SK-MEL-5 (cell line): ENCODE results near the gene CD9. TPM values are rescaled to one million over a fixed set of nuclear protein-coding genes. Genes with fewer than 3 reads are reported as not detected.
"Not testable (repeated sequence)": the region's sequence is repeated elsewhere in the genome, so short reads cannot be mapped to it uniquely, and the experiment has no call there.

Experiments
- DNase-seq: peaks from one replicate; pipeline ENCODE4 v3.0.0-alpha.2; 2016; ENCODE audit warnings: low read depth, low spot score
- in situ Hi-C: cut with HindIII; loops from 2 replicates; pipeline ENCODE4 v1.10.0; 2016; ENCODE audit warnings: low sequenced_read_pairs, high pct_unique_total_duplicates, low pct_unique_long_range_greater_than_20kb
- polyA plus RNA-seq, 2 experiments: library from polyadenylated mRNA; depleted of rRNA; stranded (reverse); fragments of >200 nt; gene quantifications; 2 replicates each; pipeline ENCODE4 v1.2.3, GENCODE V29; 2015
- total RNA-seq: library from RNA; depleted of rRNA; stranded (reverse); fragments of >200 nt; shearing (Covaris generic); gene quantifications from 2 replicates; pipeline ENCODE4 v1.2.3, GENCODE V29; 2014; rRNA removed

CD9 gene, protein sequence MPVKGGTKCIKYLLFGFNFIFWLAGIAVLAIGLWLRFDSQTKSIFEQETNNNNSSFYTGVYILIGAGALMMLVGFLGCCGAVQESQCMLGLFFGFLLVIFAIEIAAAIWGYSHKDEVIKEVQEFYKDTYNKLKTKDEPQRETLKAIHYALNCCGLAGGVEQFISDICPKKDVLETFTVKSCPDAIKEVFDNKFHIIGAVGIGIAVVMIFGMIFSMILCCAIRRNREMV
- total RNA-seq, result 156 and 174 TPM in 2 replicates
- polyA plus RNA-seq (2015; cell fraction: cytosol; rRNA removed), result 231 and 251 TPM in 2 replicates
- 42.1 and 52.7 TPM in 2 replicates for polyA plus RNA-seq (2015; cell fraction: nucleus; rRNA removed)

DNA sequence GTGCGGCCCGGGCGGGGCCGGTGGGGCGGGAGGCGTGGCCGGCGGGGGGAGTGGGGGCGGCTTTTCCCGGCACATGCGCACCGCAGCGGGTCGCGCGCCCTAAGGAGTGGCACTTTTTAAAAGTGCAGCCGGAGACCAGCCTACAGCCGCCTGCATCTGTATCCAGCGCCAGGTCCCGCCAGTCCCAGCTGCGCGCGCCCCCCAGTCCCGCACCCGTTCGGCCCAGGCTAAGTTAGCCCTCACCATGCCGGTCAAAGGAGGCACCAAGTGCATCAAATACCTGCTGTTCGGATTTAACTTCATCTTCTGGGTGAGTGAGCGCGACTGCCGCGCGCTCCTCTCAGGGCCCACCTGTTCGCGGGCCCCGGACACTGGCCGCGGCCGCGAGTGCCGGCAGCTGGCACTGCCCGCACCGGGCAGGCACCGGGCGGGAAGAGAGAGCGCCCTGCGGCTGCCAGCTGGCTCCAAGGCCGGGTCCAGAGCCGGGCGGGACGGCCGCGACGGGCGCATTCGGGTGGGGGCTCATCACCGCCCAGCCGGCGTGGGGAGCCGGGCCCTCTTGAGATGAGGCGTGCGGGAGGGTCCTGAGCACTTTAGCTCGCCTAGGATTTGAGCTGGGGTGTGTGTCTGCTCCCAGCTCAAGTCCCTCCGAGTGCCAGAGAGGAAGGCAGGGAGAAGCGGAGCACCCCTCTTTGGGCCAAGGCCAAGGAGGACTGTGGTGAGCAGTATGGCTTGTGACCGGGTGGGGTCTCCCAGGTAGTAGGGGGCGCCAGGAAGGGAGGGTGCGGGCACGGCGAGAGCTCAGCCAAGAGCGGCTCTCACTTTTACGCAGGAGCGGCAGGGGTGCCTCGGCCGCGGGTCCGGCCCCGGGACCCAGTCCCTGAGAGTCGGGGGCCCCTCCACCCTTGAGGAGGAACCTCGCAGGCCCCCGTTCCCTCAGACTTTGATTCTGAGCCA, at the start of gene CD9:
CD9 (plus strand) TSS at position 145 of the 957 bp plus-strand sequence; CDS start at position 245, 100 bp downstream.
- DNase-seq, result peak; percentile 68

DNA sequence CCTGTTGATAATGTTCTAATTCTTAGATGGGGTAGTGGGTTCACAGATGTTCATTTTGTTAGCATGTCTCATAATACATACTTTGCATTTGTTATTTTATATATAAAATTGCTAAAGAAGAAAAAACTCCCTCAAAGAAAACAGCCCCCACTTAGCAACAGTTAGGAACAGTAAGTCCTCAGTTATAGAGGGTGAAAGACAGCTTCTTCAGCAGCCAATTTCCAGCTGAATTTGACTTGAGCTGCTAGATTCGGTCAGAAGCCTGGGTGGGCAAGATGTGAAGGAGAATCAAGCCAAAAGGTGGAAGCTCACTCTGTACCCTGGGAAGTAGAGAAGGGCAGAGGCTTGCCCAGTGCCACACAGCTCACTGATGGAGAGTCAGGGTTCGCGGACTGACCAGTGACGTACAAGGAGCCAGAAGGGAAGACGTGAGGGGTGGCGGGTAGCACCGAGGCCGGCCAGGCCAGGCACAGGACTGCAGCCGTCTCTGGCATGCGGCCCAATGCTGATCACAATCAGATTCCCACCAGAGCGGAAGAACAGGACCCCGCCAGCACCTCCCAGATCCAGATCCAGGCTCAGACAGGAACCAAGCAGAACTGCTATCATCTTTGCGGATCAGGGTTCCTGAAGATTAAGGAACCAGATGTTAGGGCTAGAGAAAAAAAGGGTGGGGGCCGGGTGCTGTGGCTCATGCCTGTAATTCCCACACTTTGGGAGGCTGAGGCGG, 45.3 kb upstream of the CD9 start:
- in situ Hi-C loops, result no loop called here
- DNase-seq, result no peak

More for the DNA sequence above, at the start of gene CD9:
- in situ Hi-C loops, result no loop called here

DNA sequence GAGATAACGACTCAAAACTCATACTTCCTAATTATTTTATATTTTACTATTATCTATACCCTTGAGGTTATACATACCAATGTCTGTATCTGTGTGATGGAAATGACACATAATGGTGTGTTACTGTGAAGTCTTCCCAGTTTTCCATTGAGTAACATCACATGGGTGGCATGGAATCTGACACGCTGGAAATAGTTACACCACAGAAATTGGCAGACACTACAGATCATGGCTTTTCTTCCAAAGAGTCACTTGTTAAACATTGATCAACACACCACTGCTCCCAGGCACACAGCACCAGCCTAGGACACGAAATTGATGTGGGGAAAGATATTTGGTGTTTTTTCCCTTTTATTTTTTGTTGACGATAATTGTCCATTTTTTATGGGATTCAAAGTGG, 42.7 kb upstream of the CD9 start:
- no peak for DNase-seq
- in situ Hi-C loops, result no loop called here

DNA sequence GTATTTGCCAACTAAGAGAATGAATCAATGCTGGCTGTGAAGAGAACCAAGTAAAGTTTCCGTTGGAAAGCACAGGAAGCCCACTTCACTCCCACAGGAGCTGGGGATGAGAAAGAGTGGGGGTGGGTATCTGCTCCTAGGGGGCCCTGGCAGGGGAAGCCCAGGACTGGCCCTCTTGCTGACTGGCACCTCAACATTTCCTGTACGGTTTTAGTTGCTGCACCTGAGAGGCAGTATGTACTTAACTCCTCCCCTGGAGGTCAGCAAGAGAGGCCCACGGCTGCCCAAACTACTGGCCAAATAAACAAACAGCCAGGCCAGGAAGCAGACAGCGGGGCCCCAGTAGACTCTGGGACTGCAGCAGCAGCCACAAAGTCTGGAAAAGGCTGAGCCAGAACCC, 41.9 kb upstream of the CD9 start:
- in situ Hi-C loops, result no loop called here
- DNase-seq, result no peak

DNA sequence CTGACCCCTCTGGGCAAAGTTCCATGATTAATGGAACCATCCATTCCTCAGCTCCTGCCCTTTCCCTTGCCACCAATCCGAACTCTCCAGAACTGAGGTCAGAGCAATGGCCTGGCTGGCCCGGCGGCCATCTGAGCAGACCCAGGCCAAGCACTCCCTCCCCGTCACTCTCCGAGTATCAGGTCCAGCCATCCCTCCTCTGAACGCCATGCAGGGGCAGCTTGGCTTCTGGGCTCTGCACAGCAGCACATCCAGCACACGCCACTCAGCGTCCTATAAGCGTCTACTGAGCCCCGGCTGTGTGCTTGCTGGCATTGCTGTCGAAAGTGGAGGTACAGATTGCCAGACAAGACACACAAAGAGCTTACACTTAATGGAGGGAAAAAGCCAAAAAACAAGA, 41.5 kb upstream of the CD9 start:
- DNase-seq, result no peak
- in situ Hi-C loops, result no loop called here

DNA sequence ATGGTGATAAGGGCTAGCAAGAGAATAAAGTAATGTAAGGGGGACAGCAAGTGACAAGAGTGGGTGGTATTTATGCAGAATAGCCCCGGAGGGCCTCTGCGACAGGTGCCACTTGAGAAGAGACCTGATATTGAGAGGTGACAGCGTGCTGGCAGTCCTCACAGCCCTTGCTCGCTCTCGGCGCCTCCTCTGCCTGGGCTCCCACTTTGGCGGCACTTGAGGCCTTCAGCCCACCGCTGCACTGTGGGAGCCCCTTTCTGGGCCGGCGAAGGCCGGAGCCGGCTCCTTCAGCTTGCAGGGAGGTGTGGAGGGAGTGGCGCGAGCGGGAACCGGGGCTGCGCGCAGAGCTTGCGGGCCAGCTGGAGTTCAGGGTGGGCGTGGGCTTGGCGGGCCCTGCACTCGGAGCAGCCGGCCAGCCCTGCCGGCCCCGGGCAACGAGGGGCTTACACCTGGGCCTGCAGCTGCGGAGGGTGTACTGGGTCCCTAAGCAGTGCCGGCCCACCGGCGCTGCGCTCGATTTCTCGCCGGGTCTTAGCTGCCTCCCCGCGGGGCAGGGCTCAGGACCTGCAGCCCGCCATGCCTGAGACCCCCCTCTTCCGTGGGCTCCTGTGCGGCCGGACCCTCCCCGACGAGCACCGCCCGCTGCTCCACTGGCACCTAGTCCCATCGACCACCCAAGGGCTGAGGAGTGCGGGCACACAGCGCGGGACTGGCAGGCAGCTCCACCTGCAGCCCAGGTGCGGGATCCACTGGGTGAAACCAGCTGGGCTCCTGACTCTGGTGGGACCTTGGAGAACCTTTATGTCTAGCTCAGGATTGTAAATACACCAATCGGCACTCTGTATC, 40.8 kb upstream of the CD9 start:
- DNase-seq, in situ Hi-C loops: not testable (repeated sequence)

DNA sequence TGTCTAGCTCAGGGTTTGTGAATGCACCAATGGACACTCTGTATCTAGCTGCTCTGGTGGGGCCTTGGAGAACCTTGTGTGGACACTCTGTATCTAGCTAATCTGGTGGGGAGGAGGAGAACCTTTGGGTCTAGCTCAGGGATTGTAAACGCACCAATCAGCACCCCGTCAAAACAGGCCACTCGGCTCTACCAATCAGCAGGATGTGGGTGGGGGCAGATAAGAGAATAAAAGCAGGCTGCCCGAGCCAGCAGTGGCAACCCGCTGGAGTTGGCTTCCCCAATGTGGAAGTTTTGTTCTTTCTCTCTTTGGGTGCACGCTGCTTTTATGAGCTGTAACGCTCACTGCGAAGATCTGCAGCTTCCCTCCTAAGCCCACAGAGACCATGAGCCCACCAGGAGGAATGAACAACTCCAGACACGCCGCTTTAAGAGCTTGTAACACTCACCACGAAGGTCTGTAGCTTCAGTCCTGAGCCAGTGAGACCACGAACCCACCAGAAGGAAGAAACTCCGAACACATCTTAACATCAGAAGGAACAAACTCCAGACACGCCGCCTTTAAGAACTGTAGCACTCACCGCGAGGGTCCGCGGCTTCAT, 40.1 kb upstream of the CD9 start:
- in situ Hi-C loops, result not testable (repeated sequence)

DNA sequence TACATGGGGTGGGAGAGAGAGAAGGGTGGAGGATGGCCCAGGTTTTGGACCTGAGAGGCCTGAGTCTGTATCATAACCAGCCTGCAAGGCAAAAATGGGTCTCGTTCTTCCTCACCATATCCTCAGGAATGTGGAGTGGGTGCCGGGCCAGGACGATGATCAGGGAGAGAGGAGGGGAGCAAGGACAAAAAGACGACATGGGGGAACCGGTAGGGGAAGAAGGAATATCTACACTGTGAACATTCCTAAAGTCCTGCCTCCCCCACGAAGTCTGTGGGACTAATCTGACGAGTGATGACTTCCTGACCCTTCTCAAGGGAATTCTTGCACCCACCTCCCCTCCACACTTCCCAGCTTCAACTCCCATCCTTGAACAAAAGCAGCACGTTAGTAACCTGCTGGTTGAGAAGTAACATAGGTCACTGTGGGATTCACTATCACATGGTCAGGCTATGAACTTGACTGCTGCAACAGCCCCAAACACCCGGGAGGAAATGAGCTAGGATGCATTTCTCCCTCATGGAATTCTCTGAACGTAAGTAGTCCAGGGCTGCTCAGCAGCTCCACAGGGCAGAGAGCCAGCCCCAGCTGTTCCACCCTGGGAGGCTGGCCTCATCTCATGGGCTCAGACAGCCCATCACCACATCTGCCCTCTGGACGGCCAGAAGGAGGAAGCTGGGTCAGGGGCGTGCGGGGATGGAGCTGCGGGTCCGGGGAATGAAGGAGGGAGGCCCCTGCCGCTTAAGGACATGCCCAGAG, 38.9 kb upstream of the CD9 start:
- in situ Hi-C loops, result no loop called here
- DNase-seq, result no peak

More for the DNA sequence above, 40.1 kb upstream of the CD9 start:
- DNase-seq, result not testable (repeated sequence)

DNA sequence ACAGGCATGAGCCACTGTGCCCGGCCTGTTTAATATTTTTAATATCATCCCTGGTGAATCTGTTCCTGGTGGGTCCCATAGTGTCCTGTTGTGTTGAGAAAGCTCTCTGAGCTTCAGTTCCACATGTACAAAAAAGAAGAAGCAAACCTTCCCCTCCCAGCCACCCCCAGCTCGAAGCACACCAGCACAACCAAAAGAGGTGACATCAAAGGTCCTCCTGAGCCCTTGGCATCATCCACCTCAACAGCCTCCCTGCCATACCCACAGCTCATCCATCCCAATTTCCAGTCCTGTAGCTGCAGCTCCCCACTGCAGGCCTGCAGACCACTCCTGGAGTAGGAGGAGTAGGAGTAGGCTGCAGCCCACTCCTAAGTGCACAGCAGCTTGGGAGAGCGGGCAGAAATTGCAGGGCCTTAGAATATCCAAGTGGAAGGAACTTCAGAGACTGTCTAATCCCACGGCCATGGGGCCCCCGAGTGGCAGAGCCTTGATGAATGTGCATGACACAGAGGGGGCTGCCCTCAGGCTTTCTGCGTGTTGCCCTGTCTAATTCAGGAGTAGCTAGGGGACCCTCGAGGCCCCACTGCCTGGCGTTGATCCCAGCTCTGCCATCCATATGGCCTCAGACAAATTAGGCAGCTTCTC, 36.7 kb upstream of the CD9 start:
- no peak for DNase-seq
- in situ Hi-C loops, result no loop called here

DNA sequence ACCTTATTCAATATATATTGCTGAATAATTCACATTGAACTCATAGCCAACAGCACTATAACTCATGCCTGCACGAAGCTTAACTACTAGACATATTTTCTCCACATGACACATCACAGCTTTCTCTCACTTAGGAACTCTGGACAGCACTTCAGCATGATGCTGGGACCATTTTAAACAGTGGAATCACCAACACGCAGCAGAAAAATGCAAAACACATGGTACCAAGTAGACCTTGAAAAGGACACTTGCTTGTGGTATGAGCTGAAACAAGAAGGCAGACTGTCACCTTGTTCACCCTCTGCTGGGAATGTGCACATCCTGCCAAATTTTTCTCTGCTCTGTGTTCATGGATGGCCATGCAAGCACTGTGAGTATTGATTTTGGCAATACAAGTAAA, 34.8 kb upstream of the CD9 start:
- DNase-seq, result no peak
- in situ Hi-C loops, result no loop called here

DNA sequence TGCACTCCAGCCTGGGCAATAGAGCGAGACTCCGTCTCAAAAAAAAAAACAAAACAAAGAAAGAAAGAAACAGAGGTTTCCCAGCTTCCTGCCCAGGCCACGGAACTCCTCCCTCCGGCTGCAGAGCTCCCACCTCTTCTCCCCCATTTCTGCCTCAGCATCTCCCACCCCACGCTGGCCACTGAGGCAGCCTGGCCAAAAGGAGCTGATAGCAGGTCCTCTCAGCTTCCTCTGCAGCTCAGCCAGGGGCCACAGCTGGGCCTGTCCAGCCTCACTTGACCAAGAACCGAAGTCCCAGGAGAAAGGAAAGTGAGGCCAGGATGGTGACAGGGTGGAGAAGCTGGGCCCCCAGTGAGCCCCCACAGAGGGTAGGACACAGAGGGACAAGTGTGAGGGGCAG, 33.4 kb upstream of the CD9 start:
- in situ Hi-C loops, result no loop called here
- no peak for DNase-seq

DNA sequence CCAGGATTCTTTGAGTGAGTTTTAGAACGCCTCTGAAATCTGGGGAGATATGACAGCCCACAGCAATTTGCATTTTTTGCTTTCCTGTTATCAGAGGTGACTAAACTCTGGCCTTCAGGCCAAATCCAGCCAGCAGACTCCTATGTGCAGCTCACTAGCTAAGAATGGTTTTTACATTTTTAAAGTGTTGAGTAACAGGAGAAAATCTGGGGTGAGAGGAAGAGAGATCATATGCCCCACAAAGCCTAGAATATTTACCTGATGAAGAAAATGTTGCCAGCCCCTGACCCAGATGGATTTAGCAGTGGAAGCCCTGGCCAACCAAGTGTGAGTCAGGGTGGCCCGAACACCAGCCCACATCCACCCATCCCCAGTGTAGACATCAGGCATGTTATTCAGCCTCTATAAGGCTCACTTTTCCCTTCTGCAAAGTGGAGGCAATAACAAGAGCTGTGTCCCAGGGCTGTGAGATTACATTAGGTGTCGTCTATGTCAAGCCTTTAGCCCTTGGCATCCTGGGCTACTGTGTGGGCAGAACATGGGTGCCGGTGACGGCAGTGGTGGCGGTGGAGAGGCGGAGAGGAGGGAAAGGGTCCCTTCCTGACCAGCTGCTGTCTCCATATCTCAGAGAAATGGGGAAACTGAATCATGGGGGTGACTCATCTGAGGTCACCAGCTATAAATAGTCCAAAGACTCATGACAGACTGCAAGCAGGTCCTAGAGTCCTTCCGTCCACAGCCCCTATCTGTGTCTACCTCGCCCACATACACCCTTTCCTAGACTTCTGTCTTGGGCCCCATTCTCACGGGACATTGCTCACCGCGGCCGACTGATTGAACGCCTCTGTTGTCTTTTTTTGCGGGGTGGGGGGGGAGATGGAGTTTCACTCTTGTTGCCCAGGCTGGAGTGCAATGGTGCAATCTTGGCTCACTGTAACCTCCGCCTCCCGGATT, 32.6 kb upstream of the CD9 start:
- in situ Hi-C loops, result no loop called here
- DNase-seq, result peak; percentile 36

DNA sequence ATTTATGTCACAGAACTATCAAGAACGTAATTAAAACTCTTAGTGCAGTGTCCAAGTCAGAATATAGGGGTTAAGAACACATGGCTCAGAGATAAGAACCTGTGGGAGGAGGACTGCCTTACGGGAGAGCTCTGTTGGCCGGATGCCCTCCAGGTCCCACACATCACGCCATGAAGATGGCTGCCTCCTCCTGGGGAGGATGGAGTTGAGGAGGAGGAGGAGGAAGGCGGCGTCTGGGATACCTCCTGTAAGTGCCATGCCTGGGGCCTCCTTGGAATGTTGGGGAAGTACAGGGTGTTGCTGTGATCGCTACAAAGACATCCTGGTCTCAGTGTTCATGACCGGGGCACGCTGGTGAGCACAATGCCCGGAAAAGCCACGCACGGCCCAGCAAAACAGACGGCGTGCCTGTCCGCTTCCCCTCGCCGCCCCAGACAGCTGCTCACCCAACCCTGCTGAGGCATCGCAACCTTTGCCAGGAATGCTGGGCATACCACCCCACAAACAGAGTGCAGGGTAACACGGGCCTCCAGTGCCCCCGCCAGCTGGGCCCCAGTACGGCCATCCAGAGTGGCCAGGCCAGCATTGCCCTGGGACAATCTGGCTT, 28.7 kb upstream of the CD9 start:
- DNase-seq, result no peak
- in situ Hi-C loops, result no loop called here

DNA sequence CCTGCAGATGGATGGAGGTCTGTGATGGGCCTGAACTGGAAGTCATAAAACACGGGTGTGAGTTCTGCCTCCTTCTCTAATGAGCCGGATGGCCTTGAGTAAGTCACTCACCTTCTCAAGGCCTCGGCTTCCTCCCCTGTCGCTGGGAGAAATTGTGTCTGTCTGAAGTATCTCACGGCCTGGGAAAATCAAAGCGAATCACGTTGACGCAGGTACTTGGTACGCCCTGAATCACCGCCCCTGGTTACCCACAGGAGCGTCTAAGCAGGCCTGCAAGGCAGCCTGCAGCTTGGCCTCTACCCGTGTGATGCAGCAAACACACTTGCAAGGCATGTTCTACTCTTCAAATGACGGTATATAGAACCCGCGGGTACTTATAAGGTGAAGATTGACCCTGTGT, 28.1 kb upstream of the CD9 start:
- DNase-seq, result no peak
- in situ Hi-C loops, result no loop called here
